Right lobe of liver (tissue), 6 donors: ENCODE results near the gene C8A. TPM values are rescaled to one million over a fixed set of nuclear protein-coding genes. Genes with fewer than 3 reads are reported as not detected.

Experiments used
- ATAC-seq, 4 donors: fragments of 200-7000 bp; cut with Tn5 transposase; one replicate each; pipeline ENCODE4 v1.9.1; 2020; ENCODE audit warnings: mild to moderate bottlenecking in 4 of 4, moderate library complexity in 4 of 4
- DNase-seq, 3 donors: peaks; one replicate each; pipeline ENCODE4 v3.0.0-alpha.2; 2020
- H3K27ac ChIP-seq, 3 donors: fragments of 200-600 bp; one replicate each; pipeline ENCODE4 v1.8.0; 2022
- H3K27me3 ChIP-seq, 2 donors: fragments of 200-600 bp; one replicate each; pipeline ENCODE4 v1.8.0; 2022
- H3K36me3 ChIP-seq, 4 donors: fragments of 200-600 bp; sonication (generic) in 1 of 4; one replicate each; pipeline versions ENCODE4 v1.5.1 to v1.8.0; 2017 to 2022; ENCODE audit warnings: control low read depth in 1 of 4
- H3K4me1 ChIP-seq, 4 donors: fragments of 200-600 bp; sonication (generic) in 1 of 4; one replicate each; pipeline versions ENCODE4 v1.5.1 to v1.8.0; 2017 to 2022; ENCODE audit warnings: control low read depth in 1 of 4
- H3K4me3 ChIP-seq, 3 donors: fragments of 200-600 bp; one replicate each; pipeline ENCODE4 v1.8.0; 2022
- H3K9me3 ChIP-seq, 4 donors: fragments of 200-600 bp; sonication (generic) in 1 of 4; one replicate each; pipeline versions ENCODE4 v1.5.1 to v1.8.0; 2017 to 2022; ENCODE audit warnings: control low read depth in 1 of 4
- CTCF ChIP-seq, 4 donors: fragments of 200-600 bp in 3 of 4; fragments of 450-650 bp in 1 of 4; IDR thresholded peaks; one replicate each; pipeline versions ENCODE4 v1.5.1 to v1.8.0; 2016 to 2022; ENCODE audit warnings: antibody characterized with exemption in 4 of 4, mild to moderate bottlenecking in 2 of 4
- POLR2A ChIP-seq: fragments of 450-650 bp; IDR thresholded peaks from one replicate; pipeline ENCODE4 v1.6.1; 2017; ENCODE audit warnings: antibody characterized with exemption, mild to moderate bottlenecking
- WGBS: methylation state at CpG from one replicate; pipeline ENCODE4 v1.1.6; 2018; ENCODE audit warnings: low coverage, low lambda C conversion rate; ENCODE audit not compliant: insufficient coverage; ENCODE audit errors: missing lambda C conversion rate; 5-methylcytosine and 5-hydroxymethylcytosine counted together
- intact Hi-C, 2 donors: fragments of 100-400 bp; cut with DNase I; formaldehyde crosslinking; loops; one replicate each; pipeline versions ENCODE4 v1.11.2 to v1.14.1; 2022
- total RNA-seq, 6 experiments: library from RNA; depleted of rRNA in 2 of 6; stranded (reverse); fragments of >200 nt in 2 of 6; fragmentation: NEBNext Ultra II Directional in 3 of 6; extraction: Animal tissue kit (Norgen Biotek cat#: 25700) in 3 of 6; gene quantifications; one replicate each; pipeline versions ENCODE4 v1.1.0 to v1.2.4, GENCODE V29; 2016 to 2023
- donor health status: DM: no; HTN: yes; CAD: no.
- donor health status: DM: no; HTN: no; CAD: no.
- donor health status: DM: no; HTN: no; CAD: no.
- donor health status: DM: no; HTN: yes; CAD: no.
- donor health status: DM: no; HTN: yes; CAD: no.

Gene C8A
- total RNA-seq, 6 experiments from 2014 or later = 177 to 432 (median 299) TPM

- Histone ChIP-seq H3K4me3 (no peak overlapping the region), H3K9me3 (no peaks in the 10 kb centered on the region), H3K36me3 (peaks cover 0 to 1% (median 0%) of the 10 kb centered on the region in 4 donors), H3K27me3 (no peaks in the 10 kb centered on the region), H3K27ac (peak overlapping the region in 2 of 3 donors; percentile 45 to 79), H3K4me1 (peaks cover 0 to 36% (median 7%) of the 10 kb centered on the region in 4 donors)
- intact Hi-C loops = no loop called here
- DNase-seq = no peak
- TF ChIP-seq CTCF (IDR thresholded peaks at IDR 0.05) = no peak
- peak; percentile 39 for TF ChIP-seq POLR2A
- ATAC-seq = peak in 3 of 4 donors; percentile 6 to 64 (median 8)
Measured at GRCh38 chr1:56925193-56925592, 70.6 kb downstream of the C8A start.

GRCh38 chr1:56927171-56927570, 72.6 kb downstream of the C8A start:
- DNase-seq = peak; percentile 40 to 76 (median 73)
- no peaks in the 10 kb centered on the region for H3K9me3 ChIP-seq
- intact Hi-C loops = no loop called here
- H3K4me3 ChIP-seq = no peak overlapping the region
- H3K27ac ChIP-seq = peak overlapping the region; percentile 14 to 53 (median 33)
- 28% methylated on average over 4 of the region's 4 CpGs for WGBS
- H3K36me3 ChIP-seq = peaks cover 0 to 20% (median 10%) of the 10 kb centered on the region in 4 donors
- H3K27me3 ChIP-seq = no peaks in the 10 kb centered on the region
- ATAC-seq = peak; percentile 41 to 78 (median 72)
- peaks cover 0 to 24% (median 3%) of the 10 kb centered on the region in 4 donors for H3K4me1 ChIP-seq
- TF ChIP-seq CTCF (IDR thresholded peaks at IDR 0.05) (no peak), POLR2A (no peak)

GRCh38 chr1:56927986-56928385, 73.4 kb downstream of the C8A start:
- TF ChIP-seq POLR2A (no peak), CTCF (IDR thresholded peaks at IDR 0.05) (peak in 1 of 4 donors; percentile 9)
- peak overlapping the region; percentile 14 to 53 (median 33) for H3K27ac ChIP-seq
- no peak overlapping the region for H3K4me3 ChIP-seq
- ATAC-seq (peak; percentile 30 to 56 (median 48)), DNase-seq (no peak)
- H3K4me1 ChIP-seq = peaks cover 0 to 24% (median 3%) of the 10 kb centered on the region in 4 donors
- intact Hi-C loops = no loop called here
- no peaks in the 10 kb centered on the region for H3K9me3 ChIP-seq
- H3K36me3 ChIP-seq = peaks cover 0 to 25% (median 13%) of the 10 kb centered on the region in 4 donors
- WGBS = 61% methylated on average over 3 of the region's 3 CpGs
- H3K27me3 ChIP-seq = no peaks in the 10 kb centered on the region

- peaks cover 0 to 25% (median 15%) of the 10 kb centered on the region in 4 donors for H3K36me3 ChIP-seq
- 67% methylated on average over 1 of the region's 2 CpGs for WGBS
Measured at GRCh38 chr1:56929492-56929891, 74.9 kb downstream of the C8A start.

More at GRCh38 chr1:56929492-56929891, 74.9 kb downstream of the C8A start:
- DNase-seq (no peak), ATAC-seq (no peak)
- Histone ChIP-seq H3K9me3 (no peaks in the 10 kb centered on the region), H3K27ac (no peak overlapping the region), H3K27me3 (no peaks in the 10 kb centered on the region), H3K4me3 (no peak overlapping the region), H3K4me1 (peaks cover 0 to 24% (median 3%) of the 10 kb centered on the region in 4 donors)
- intact Hi-C loops = no loop called here
- TF ChIP-seq CTCF (IDR thresholded peaks at IDR 0.05) = no peak
- no peak for TF ChIP-seq POLR2A
